ENCODE data around the gene SFPQ.

DNA sequence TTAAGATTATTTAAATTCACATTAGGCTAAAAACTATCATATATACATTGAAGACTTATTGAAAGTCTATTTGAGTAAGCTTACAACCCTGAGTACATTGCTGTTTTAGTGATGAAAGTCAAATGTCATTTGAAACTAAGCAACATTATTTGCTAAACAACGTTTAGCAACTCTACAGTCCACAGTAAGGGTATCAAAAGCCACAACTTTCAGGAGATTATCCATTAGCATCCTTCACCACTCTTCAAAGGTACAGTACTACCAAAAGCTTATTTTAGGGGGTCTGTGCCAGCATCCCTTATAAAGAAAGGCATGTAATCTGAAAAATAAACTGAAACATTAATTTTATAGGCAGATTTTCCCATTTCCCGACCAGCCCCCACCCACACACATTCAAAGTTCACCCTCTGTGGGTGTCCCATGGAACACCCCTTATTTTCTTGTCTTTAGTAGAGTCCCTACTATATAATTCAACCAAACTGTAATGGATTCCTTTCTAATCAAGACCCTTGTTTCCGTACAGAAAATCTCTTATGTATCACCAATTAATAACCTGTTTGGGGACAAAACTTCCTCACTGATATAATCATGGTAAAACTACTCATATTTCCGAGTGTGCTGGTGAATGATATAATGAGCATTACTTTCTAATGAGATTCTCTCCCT is 11.0 kb downstream of the SFPQ start:
- TF ChIP-seq, protein P1, sequence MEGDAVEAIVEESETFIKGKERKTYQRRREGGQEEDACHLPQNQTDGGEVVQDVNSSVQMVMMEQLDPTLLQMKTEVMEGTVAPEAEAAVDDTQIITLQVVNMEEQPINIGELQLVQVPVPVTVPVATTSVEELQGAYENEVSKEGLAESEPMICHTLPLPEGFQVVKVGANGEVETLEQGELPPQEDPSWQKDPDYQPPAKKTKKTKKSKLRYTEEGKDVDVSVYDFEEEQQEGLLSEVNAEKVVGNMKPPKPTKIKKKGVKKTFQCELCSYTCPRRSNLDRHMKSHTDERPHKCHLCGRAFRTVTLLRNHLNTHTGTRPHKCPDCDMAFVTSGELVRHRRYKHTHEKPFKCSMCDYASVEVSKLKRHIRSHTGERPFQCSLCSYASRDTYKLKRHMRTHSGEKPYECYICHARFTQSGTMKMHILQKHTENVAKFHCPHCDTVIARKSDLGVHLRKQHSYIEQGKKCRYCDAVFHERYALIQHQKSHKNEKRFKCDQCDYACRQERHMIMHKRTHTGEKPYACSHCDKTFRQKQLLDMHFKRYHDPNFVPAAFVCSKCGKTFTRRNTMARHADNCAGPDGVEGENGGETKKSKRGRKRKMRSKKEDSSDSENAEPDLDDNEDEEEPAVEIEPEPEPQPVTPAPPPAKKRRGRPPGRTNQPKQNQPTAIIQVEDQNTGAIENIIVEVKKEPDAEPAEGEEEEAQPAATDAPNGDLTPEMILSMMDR (conservative IDR thresholded peaks at IDR 0.05 in 1 of 2, IDR thresholded peaks at IDR 0.05 in 1 of 2; ENCODE audit: low read depth in 1 of 2, low read length in 2 of 2), result no peak
- no peak for TF ChIP-seq EZH2 (IDR thresholded peaks at IDR 0.05; ENCODE audit: low read length, missing control alignments)

Measured in fibroblast of lung (primary cell).